H1 (cell line): Measurements from ENCODE around the gene ARMC6. TPM values are rescaled to one million over a fixed set of nuclear protein-coding genes. Genes with fewer than 3 reads are reported as not detected.

Experiments used
- CTCF ChIA-PET: fragments of 300-600 bp; sonication (Branson Sonifier 250); formaldehyde crosslinking; loops from one replicate; lab custom pipeline; 2021; ENCODE audit not compliant: partially characterized antibody; lab: Charles Lee
- POLR2A ChIA-PET: fragments of 300-600 bp; sonication (Branson Sonifier 250); formaldehyde crosslinking; loops from one replicate; lab custom pipeline; 2021; ENCODE audit warnings: inconsistent platforms; ENCODE audit not compliant: partially characterized antibody; lab: Charles Lee
- DNase-seq, 2 experiments: peaks; one replicate each; pipeline versions ENCODE4 v3.0.0 to v3.0.0-alpha.2; 2010 to 2022; ENCODE audit warnings: low spot score in 2 of 2, low read depth in 1 of 2, mixed read lengths in 1 of 2
- FAIRE-seq: peaks from 2 replicates; lab custom pipeline; 2011; peaks lifted over from hg19 to GRCh38; lab: Jason Lieb, UNC
- H2AFZ ChIP-seq: 2 replicates; pipeline ENCODE4 v1.8.1; 2012; ENCODE audit warnings: low read length, inconsistent platforms
- H2AK5ac ChIP-seq: 2 replicates; pipeline ENCODE4 v1.6.1; 2013; ENCODE audit warnings: low read depth, low read length
- H2BK120ac ChIP-seq: replicated peaks from 2 replicates; pipeline ENCODE3; 2013; ENCODE audit warnings: low read depth, low read length, inconsistent platforms
- H2BK12ac ChIP-seq: 2 replicates; pipeline ENCODE4 v1.6.1; 2013; ENCODE audit warnings: low read depth, low read length
- H2BK15ac ChIP-seq: 2 replicates; pipeline ENCODE4 v1.6.1; 2013; ENCODE audit warnings: low read length
- H2BK20ac ChIP-seq: 2 replicates; pipeline ENCODE4 v1.6.1; 2013; ENCODE audit warnings: low read length
- H2BK5ac ChIP-seq: 2 replicates; pipeline ENCODE4 v1.6.1; 2013; ENCODE audit warnings: low read depth, low read length
- H3K14ac ChIP-seq: 2 replicates; pipeline ENCODE4 v1.6.1; 2013; ENCODE audit warnings: inconsistent platforms; ENCODE audit not compliant: insufficient read length
- H3K18ac ChIP-seq: 2 replicates; pipeline ENCODE4 v1.6.1; 2013; ENCODE audit warnings: low read length; ENCODE audit errors: extremely low read depth
- H3K23ac ChIP-seq: 2 replicates; pipeline ENCODE4 v1.6.1; 2013; ENCODE audit warnings: inconsistent platforms; ENCODE audit not compliant: insufficient read length
- H3K23me2 ChIP-seq: 2 replicates; pipeline ENCODE4 v1.6.1; 2013; ENCODE audit warnings: low read depth, low read length
- H3K27ac ChIP-seq: 2 replicates; pipeline ENCODE4 v1.6.1; 2011; ENCODE audit warnings: low read depth, low read length, inconsistent platforms
- H3K27me3 ChIP-seq, 4 experiments: replicated peaks in 1 of 4; 1 replicate in 1 of 4; 2 replicates in 3 of 4; pipeline versions ENCODE4 v1.6.1 to v1.8.1; 2011 to 2013; ENCODE audit warnings: low read length in 3 of 4, mild to moderate bottlenecking in 3 of 4, inconsistent platforms in 2 of 4, mixed read lengths in 2 of 4, moderate library complexity in 1 of 4; ENCODE audit not compliant: control insufficient read depth in 3 of 4, insufficient read depth in 3 of 4; ENCODE audit errors: extremely low read depth in 1 of 4
- H3K36me3 ChIP-seq, 4 experiments: 2 replicates each; pipeline versions ENCODE4 v1.6.1 to v1.8.1; 2011 to 2013; ENCODE audit warnings: mild to moderate bottlenecking in 4 of 4, low read length in 3 of 4, moderate library complexity in 2 of 4, control low read depth in 1 of 4, inconsistent platforms in 1 of 4; ENCODE audit not compliant: insufficient read depth in 4 of 4, control insufficient read depth in 2 of 4
- H3K4ac ChIP-seq: replicated peaks from 2 replicates; pipeline ENCODE3; 2013; ENCODE audit warnings: low read length, low read depth, mixed read lengths, inconsistent platforms; ENCODE audit not compliant: insufficient read length
- H3K4me1 ChIP-seq, 4 experiments: replicated peaks in 1 of 4; 1 replicate in 1 of 4; 2 replicates in 3 of 4; pipeline versions ENCODE4 v1.6.1 to v1.8.1; 2011 to 2013; ENCODE audit warnings: low read length in 3 of 4, inconsistent platforms in 2 of 4, mixed read lengths in 1 of 4; ENCODE audit not compliant: insufficient read depth in 4 of 4, control insufficient read depth in 3 of 4
- H3K4me2 ChIP-seq, 2 experiments: 2 replicates each; pipeline versions ENCODE4 v1.6.1 to v1.8.1; 2011 to 2013; ENCODE audit warnings: low read depth in 2 of 2, low read length in 2 of 2, control low read depth in 1 of 2, inconsistent platforms in 1 of 2, mild to moderate bottlenecking in 1 of 2; ENCODE audit not compliant: insufficient read depth in 1 of 2
- H3K4me3 ChIP-seq, 4 experiments: fragments of 200-600, 300-600 bp in 1 of 4; sonication (generic), shearing (Covaris generic), sonication (Bioruptor Twin) in 1 of 4; 2 replicates each; pipeline versions ENCODE4 v1.5.1 to v1.8.1; 2011 to 2016; ENCODE audit warnings: low read length in 4 of 4, low read depth in 3 of 4, control low read depth in 2 of 4, inconsistent platforms in 2 of 4, mild to moderate bottlenecking in 2 of 4, mixed read lengths in 1 of 4, moderate library complexity in 1 of 4; ENCODE audit not compliant: insufficient read depth in 2 of 4; ENCODE audit errors: extremely low read depth in 1 of 4
- H3K56ac ChIP-seq: replicated peaks from 2 replicates; pipeline ENCODE3; 2013; ENCODE audit warnings: low read depth, mild to moderate bottlenecking, mixed read lengths, low read length, inconsistent platforms; ENCODE audit not compliant: insufficient read length
- H3K79me1 ChIP-seq: 2 replicates; pipeline ENCODE4 v1.6.1; 2013; ENCODE audit warnings: low read depth, low read length, control low read depth
- H3K79me2 ChIP-seq, 2 experiments: 2 replicates each; pipeline versions ENCODE4 v1.6.1 to v1.8.1; 2012 to 2013; ENCODE audit warnings: low read length in 2 of 2, mild to moderate bottlenecking in 2 of 2, inconsistent platforms in 1 of 2; ENCODE audit not compliant: insufficient read depth in 2 of 2, control insufficient read depth in 1 of 2
- H3K9ac ChIP-seq, 4 experiments: replicated peaks in 1 of 4; 1 replicate in 1 of 4; 2 replicates in 3 of 4; pipeline versions ENCODE4 v1.6.1 to v1.8.1; 2011 to 2013; ENCODE audit warnings: low read depth in 3 of 4, low read length in 3 of 4, control low read depth in 2 of 4, mild to moderate bottlenecking in 2 of 4, moderate library complexity in 2 of 4, inconsistent platforms in 1 of 4; ENCODE audit errors: extremely low read depth in 1 of 4
- H3K9me3 ChIP-seq, 2 experiments: 2 replicates each; pipeline versions ENCODE4 v1.6.1 to v1.8.1; 2012 to 2013; ENCODE audit warnings: mild to moderate bottlenecking in 2 of 2, moderate library complexity in 2 of 2, control low read depth in 1 of 2, inconsistent platforms in 1 of 2, low read depth in 1 of 2, low read length in 1 of 2, mixed read lengths in 1 of 2; ENCODE audit not compliant: insufficient read depth in 2 of 2
- H4K20me1 ChIP-seq, 2 experiments: replicated peaks in 1 of 2; 2 replicates each; pipeline versions ENCODE3 to v1.8.1; 2011 to 2013; ENCODE audit warnings: inconsistent platforms in 2 of 2, low read length in 2 of 2, mild to moderate bottlenecking in 1 of 2; ENCODE audit not compliant: insufficient read depth in 2 of 2, control insufficient read depth in 1 of 2
- H4K5ac ChIP-seq: 2 replicates; pipeline ENCODE4 v1.6.1; 2013; ENCODE audit warnings: low read length, low read depth, mixed read lengths, inconsistent platforms; ENCODE audit not compliant: insufficient read length
- H4K8ac ChIP-seq: 2 replicates; pipeline ENCODE4 v1.8.0; 2013; ENCODE audit warnings: mild to moderate bottlenecking, moderate library complexity, low read length, inconsistent platforms; ENCODE audit not compliant: insufficient read depth; ENCODE audit errors: extremely low read depth
- H4K91ac ChIP-seq: replicated peaks from 2 replicates; pipeline ENCODE3; 2013; ENCODE audit warnings: low read length, mixed read lengths, inconsistent platforms; ENCODE audit not compliant: insufficient read length
- ASH2L ChIP-seq: fragments of 200-600, 300-600 bp; sonication (generic); IDR thresholded peaks from one replicate; pipeline ENCODE4 v1.7.1; 2017; ENCODE audit warnings: low read length
- BRCA1 ChIP-seq: IDR thresholded peaks from 2 replicates; pipeline ENCODE4 v1.6.1; 2012; ENCODE audit warnings: low read depth, low read length, improper control_type of control experiment
- CBX5 ChIP-seq: fragments of 300-800, 300-1000 bp; sonication (generic); IDR thresholded peaks from 2 replicates; pipeline ENCODE4 v1.7.1; 2016; ENCODE audit warnings: antibody characterized with exemption, low read length, low read depth
- CBX8 ChIP-seq: fragments of 300-800, 300-1000 bp; sonication (generic); IDR thresholded peaks from 2 replicates; pipeline ENCODE4 v1.7.1; 2016; ENCODE audit warnings: low read depth, low read length, borderline replicate concordance
- CEBPB ChIP-seq: IDR thresholded peaks from 2 replicates; pipeline ENCODE4 v1.6.1; 2012; ENCODE audit warnings: low read depth, low read length
- CHD2 ChIP-seq: IDR thresholded peaks from 2 replicates; pipeline ENCODE4 v1.6.1; 2012; ENCODE audit warnings: low read length, improper control_type of control experiment
- CTBP2 ChIP-seq: IDR thresholded peaks from 2 replicates; pipeline ENCODE4 v1.7.0; 2011; ENCODE audit warnings: borderline replicate concordance, mild to moderate bottlenecking, moderate library complexity, mixed read lengths, low read length; ENCODE audit not compliant: insufficient read depth, insufficient read length
- KDM1A ChIP-seq: fragments of 200-600, 300-600 bp; sonication (generic); IDR thresholded peaks from 2 replicates; pipeline ENCODE4 v1.7.1; 2016; ENCODE audit warnings: mild to moderate bottlenecking, low read length, borderline replicate concordance
- KDM4A ChIP-seq: IDR thresholded peaks from one replicate; pipeline ENCODE4 v1.7.1; 2012; ENCODE audit warnings: low read depth, mild to moderate bottlenecking, moderate library complexity, low read length, inconsistent platforms; ENCODE audit not compliant: severe bottlenecking
- RNF2 ChIP-seq: fragments of 200-900, 300-1000 bp; sonication (generic); IDR thresholded peaks from 2 replicates; pipeline ENCODE4 v1.7.1; 2016; ENCODE audit warnings: borderline replicate concordance, low read depth, mild to moderate bottlenecking, antibody characterized with exemption, low read length; ENCODE audit not compliant: poor library complexity, severe bottlenecking; ENCODE audit errors: missing control alignments
- SIRT6 ChIP-seq: IDR thresholded peaks from one replicate; pipeline ENCODE4 v1.7.1; 2012; ENCODE audit warnings: low read length, inconsistent platforms
- SP2 ChIP-seq: IDR thresholded peaks from 2 replicates; pipeline ENCODE4 v1.6.1; 2012; ENCODE audit warnings: mild to moderate bottlenecking, low read length, inconsistent platforms
- SP4 ChIP-seq: IDR thresholded peaks from 2 replicates; pipeline ENCODE4 v1.6.1; 2012; ENCODE audit warnings: low read length, inconsistent platforms
- SUZ12 ChIP-seq: fragments of 200-600 bp; sonication (generic); IDR thresholded peaks from 2 replicates; pipeline ENCODE4 v1.6.1; 2012; ENCODE audit warnings: mild to moderate bottlenecking, inconsistent platforms, low read length, moderate library complexity, mixed read lengths
- TAF7 ChIP-seq: optimal IDR thresholded peaks from 2 replicates; pipeline ENCODE3; 2011; ENCODE audit warnings: low read depth, mild to moderate bottlenecking, inconsistent platforms, low read length, moderate library complexity, borderline replicate concordance
- WGBS, 2 experiments: shearing (Covaris generic) in 1 of 2; methylation state at CpG; one replicate each; pipeline versions ENCODE4 v1.1.6 to v1.1.7; 2013 to 2015; ENCODE audit warnings: low lambda C conversion rate in 2 of 2, mixed read lengths in 2 of 2, inconsistent platforms in 1 of 2, low coverage in 1 of 2, missing lambda C conversion rate in 1 of 2; ENCODE audit not compliant: insufficient replicate concordance in 2 of 2, insufficient coverage in 1 of 2, insufficient read length in 1 of 2; ENCODE audit errors: extremely low coverage in 1 of 2, missing lambda C conversion rate in 1 of 2; 5-methylcytosine and 5-hydroxymethylcytosine counted together
- polyA plus RNA-seq, 7 experiments: library from polyadenylated mRNA; depleted of rRNA in 3 of 7; stranded (reverse) in 5 of 7; unstranded in 2 of 7; fragments of >200 nt in 5 of 7; fragments of 200-250 nt in 2 of 7; gene quantifications; 1 replicate in 5 of 7; 2 replicates in 1 of 7; 4 replicates in 1 of 7; pipeline versions ENCODE4 v1.2.1 to v1.2.3, GENCODE V29; 2011 to 2013; ENCODE audit warnings: missing spikeins in 2 of 7, mixed read lengths in 2 of 7
- total RNA-seq: library from RNA; stranded (reverse); fragmentation: NEBNext Ultra II Directional; extraction: Animal tissue kit (Norgen Biotek cat#: 25700); gene quantifications from 2 replicates; pipeline ENCODE4 v1.2.1, GENCODE V29; 2021

The ARMC6 gene
- total and polyA plus RNA-seq, 2 of the 8 experiments (the other 6 are each of a cell fraction or from before 2014, with no cell fraction given) = 67.1 to 68.3 TPM

DNA sequence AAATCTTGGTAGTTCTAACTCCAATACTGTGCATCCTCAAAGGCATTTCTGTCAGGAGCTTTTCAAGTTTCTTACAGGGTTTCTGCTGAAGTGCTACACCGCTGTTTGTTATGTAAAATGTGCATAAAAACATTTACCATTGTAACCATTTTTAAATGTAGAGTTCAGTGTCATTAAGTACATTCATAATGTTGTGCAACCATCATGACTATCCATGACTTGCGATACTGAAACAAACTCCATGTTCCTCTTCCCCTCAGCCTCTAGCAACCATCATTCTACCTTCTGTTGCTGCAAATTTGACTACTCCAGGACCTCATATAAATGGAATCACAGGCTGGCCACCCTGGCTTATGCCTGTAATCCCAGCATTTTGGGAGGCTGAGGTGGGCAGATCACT, 16.0 kb downstream of the ARMC6 start:
- H4K91ac ChIP-seq = no peak overlapping the region
- H3K23ac ChIP-seq = no peak overlapping the region
- H3K27me3 ChIP-seq = no peaks in the 10 kb centered on the region
- H2BK120ac ChIP-seq = no peak overlapping the region
- DNase-seq (no peak), FAIRE-seq (no peak)
- H3K27ac ChIP-seq = no peak overlapping the region
- H3K9ac ChIP-seq = no peak overlapping the region
- H2AK5ac ChIP-seq = no peak overlapping the region
- H3K79me2 ChIP-seq = no peaks in the 10 kb centered on the region
- H2AFZ ChIP-seq = no peak overlapping the region
- no peak overlapping the region for H2BK12ac ChIP-seq
- H2BK5ac ChIP-seq = no peak overlapping the region
- 96% methylated on average over 2 of the region's 2 CpGs; no CpG with 5 or more reads in 1 of the 2 experiments for WGBS, 2 experiments
- H3K4me3 ChIP-seq = no peak overlapping the region
- H4K5ac ChIP-seq = no peak overlapping the region
- H3K36me3 ChIP-seq = peaks cover 16 to 35% (median 28%) of the 10 kb centered on the region in 4 experiments
- H3K23me2 ChIP-seq = no peaks in the 10 kb centered on the region
- no peak overlapping the region for H4K8ac ChIP-seq
- CTCF ChIA-PET = interaction anchor here (1.0 to 1.5 kb wide), 2 partner anchors 10 to 15 kb away, joined by 3 read pairs; no protein-coding TSS in a partner anchor
- no peaks in the 10 kb centered on the region for H3K4me1 ChIP-seq
- no peak overlapping the region for H2BK15ac ChIP-seq
- H3K56ac ChIP-seq = no peak overlapping the region
- H3K79me1 ChIP-seq = peaks cover 4% of the 10 kb centered on the region; the same call in 1 of the 2 replicates
- no peaks in the 10 kb centered on the region for H3K9me3 ChIP-seq
- H4K20me1 ChIP-seq = peaks cover 12% of the 10 kb centered on the region in 2 experiments
- no peak overlapping the region for H2BK20ac ChIP-seq
- no peak overlapping the region for H3K14ac ChIP-seq
- H3K18ac ChIP-seq = no peak overlapping the region
- H3K4ac ChIP-seq = no peak overlapping the region
- POLR2A ChIA-PET = interaction anchor here (1.4 kb wide), 1 partner anchor 9 kb away, joined by 3 read pairs; no protein-coding TSS in a partner anchor
- no peak overlapping the region for H3K4me2 ChIP-seq
- TF ChIP-seq BRCA1 (no peak), ASH2L (no peak), RNF2 (no peak), CBX8 (no peak), SUZ12 (no peak), SIRT6 (no peak), KDM1A (no peak), SP2 (no peak), CBX5 (no peak), KDM4A (no peak), CEBPB (no peak), CHD2 (no peak), SP4 (no peak), CTBP2 (no peak), TAF7 (no peak)
